Ovary (tissue), 9 donors: ENCODE measurements around the gene ATN1. TPM values are rescaled to one million over a fixed set of nuclear protein-coding genes. Genes with fewer than 3 reads are reported as not detected.

Experiments used
- DNase-seq, 5 donors: peaks; one replicate each; pipeline ENCODE4 v3.0.0-alpha.2; 2019 to 2020
- H3K27ac ChIP-seq, 2 donors: fragments of 200-600 bp; one replicate each; pipeline versions ENCODE4 v1.5.1 to v1.8.0; 2019 to 2022
- H3K27me3 ChIP-seq: fragments of 200-600 bp; one replicate; pipeline ENCODE4 v1.8.0; 2022
- H3K36me3 ChIP-seq: fragments of 200-600 bp; sonication (generic); one replicate; pipeline ENCODE4 v1.5.1; 2019
- H3K4me1 ChIP-seq: one replicate; pipeline ENCODE4 v1.8.1; 2013; ENCODE audit warnings: mild to moderate bottlenecking, moderate library complexity; ENCODE audit not compliant: insufficient read depth
- H3K4me3 ChIP-seq: fragments of 200-600 bp; sonication (generic); one replicate; pipeline ENCODE4 v1.5.1; 2017
- H3K9me3 ChIP-seq, 2 donors: fragments of 200-600 bp in 1 of 2; sonication (generic) in 1 of 2; one replicate each; pipeline versions ENCODE4 v1.5.1 to v1.8.1; 2013 to 2019; ENCODE audit warnings: mild to moderate bottlenecking in 1 of 2, moderate library complexity in 1 of 2
- EP300 ChIP-seq: sonication (generic); formaldehyde crosslinking; IDR thresholded peaks from one replicate; pipeline ENCODE4 v1.6.1; 2017; ENCODE audit warnings: antibody characterized with exemption
- POLR2A ChIP-seq: fragments of 450-650 bp; IDR thresholded peaks from one replicate; pipeline ENCODE4 v1.6.1; 2017; ENCODE audit warnings: antibody characterized with exemption, mild to moderate bottlenecking, moderate library complexity
- WGBS, 3 donors: extraction: QIAGEN DNeasy Blood & Tissue Kit in 1 of 3; methylation state at CpG; one replicate each; pipeline versions ENCODE4 v1.1.5 to v1.1.7; 2013 to 2017; 5-methylcytosine and 5-hydroxymethylcytosine counted together
- intact Hi-C, 4 donors: fragments of 100-400 bp; cut with DNase I; formaldehyde crosslinking; loops; one replicate each; pipeline versions ENCODE4 v1.11.0 to v1.15.1; 2022 to 2023
- polyA plus RNA-seq, 2 donors: library from polyadenylated mRNA; stranded (reverse); fragments of 200-250 nt in 1 of 2; fragments of 350-450 nt in 1 of 2; fragmentation: Illumina TruSeq in 1 of 2; extraction: RNeasy Lipid Tissue Mini Kit (QIAGEN cat#74804) in 1 of 2; gene quantifications; one replicate each; pipeline ENCODE4 v1.2.3, GENCODE V29; 2013 to 2014
- total RNA-seq, 7 donors: library from RNA; depleted of rRNA in 2 of 7; stranded (reverse); fragments of >200 nt in 2 of 7; fragmentation: NEBNext Ultra II Directional in 3 of 7; extraction: Animal tissue kit (Norgen Biotek cat#: 25700) in 3 of 7; gene quantifications; one replicate each; pipeline versions ENCODE4 v1.1.0 to v1.2.4, GENCODE V29; 2016 to 2023
- TF ChIP-seq, protein P1 (sequence below), 3 donors: fragments of 450-650 bp in 2 of 3; fragments of 200-600 bp in 1 of 3; IDR thresholded peaks; one replicate each; pipeline versions ENCODE4 v1.5.1 to v1.8.0; 2016 to 2022; ENCODE audit warnings: antibody characterized with exemption in 3 of 3, mild to moderate bottlenecking in 1 of 3
- donor health status: DM: no; HTN: no; CAD: no; lungs with moderate emphysema.
- donor health status: DM: no; HTN: no; CAD: no.
- donor health status: Bipolar disorder and iron deficiency.
- donor health status: DM: yes; HTN: yes; CAD: no.
- donor health status: DM: no; HTN: no; CAD: no.
- donor health status: DM: yes; HTN: yes; CAD: no.

ATN1 gene
- total and polyA plus RNA-seq, 9 donors = 41.6 to 324 (median 197) TPM

DNA sequence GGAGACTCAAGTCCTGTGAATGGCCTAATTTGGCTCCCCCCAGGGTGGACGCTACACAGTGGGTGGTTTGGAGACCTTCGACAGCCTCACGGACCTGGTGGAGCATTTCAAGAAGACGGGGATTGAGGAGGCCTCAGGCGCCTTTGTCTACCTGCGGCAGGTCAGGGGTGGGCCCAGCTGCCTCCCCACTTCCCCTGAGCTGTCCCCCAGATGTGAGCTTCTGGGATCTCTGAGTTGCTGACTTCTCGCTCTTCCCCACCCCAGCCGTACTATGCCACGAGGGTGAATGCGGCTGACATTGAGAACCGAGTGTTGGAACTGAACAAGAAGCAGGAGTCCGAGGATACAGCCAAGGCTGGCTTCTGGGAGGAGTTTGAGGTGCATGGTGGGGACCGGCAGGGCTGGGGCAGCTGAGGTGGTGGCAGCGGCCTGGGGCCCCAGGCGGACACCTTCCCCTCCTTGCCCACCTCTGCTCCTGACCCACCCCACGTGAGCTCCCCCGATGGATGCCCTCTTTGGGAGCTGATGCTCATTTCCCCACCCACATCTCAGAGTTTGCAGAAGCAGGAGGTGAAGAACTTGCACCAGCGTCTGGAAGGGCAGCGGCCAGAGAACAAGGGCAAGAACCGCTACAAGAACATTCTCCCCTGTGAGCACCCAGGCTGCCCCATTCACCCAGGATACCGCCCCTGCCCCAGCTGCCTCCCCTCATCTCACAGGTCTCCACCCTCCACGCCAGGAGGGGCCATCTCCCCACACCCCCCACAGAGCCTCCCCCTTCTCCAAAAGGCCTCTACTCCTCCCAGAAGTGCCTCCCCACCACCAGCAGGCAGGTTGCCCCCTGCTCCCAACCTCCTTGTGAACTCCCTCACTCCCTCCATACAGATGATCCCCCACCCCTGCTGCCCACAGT, 27.6 kb downstream of the ATN1 start:
- no peaks in the 10 kb centered on the region for H3K4me1 ChIP-seq
- DNase-seq = peak in 1 of 5 donors; percentile 24
- TF ChIP-seq, protein P1, sequence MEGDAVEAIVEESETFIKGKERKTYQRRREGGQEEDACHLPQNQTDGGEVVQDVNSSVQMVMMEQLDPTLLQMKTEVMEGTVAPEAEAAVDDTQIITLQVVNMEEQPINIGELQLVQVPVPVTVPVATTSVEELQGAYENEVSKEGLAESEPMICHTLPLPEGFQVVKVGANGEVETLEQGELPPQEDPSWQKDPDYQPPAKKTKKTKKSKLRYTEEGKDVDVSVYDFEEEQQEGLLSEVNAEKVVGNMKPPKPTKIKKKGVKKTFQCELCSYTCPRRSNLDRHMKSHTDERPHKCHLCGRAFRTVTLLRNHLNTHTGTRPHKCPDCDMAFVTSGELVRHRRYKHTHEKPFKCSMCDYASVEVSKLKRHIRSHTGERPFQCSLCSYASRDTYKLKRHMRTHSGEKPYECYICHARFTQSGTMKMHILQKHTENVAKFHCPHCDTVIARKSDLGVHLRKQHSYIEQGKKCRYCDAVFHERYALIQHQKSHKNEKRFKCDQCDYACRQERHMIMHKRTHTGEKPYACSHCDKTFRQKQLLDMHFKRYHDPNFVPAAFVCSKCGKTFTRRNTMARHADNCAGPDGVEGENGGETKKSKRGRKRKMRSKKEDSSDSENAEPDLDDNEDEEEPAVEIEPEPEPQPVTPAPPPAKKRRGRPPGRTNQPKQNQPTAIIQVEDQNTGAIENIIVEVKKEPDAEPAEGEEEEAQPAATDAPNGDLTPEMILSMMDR (IDR thresholded peaks at IDR 0.05) = no peak
- TF ChIP-seq POLR2A (no peak), EP300 (no peak)
- H3K27ac ChIP-seq = no peak overlapping the region
- H3K27me3 ChIP-seq = no peaks in the 10 kb centered on the region
- H3K4me3 ChIP-seq = no peak overlapping the region
- intact Hi-C loops = no loop called here
- H3K36me3 ChIP-seq = no peaks in the 10 kb centered on the region
- WGBS, 3 donors = 83 to 86% (median 84%) methylated on average over 22 of the region's 22 CpGs
- H3K9me3 ChIP-seq = no peaks in the 10 kb centered on the region

DNA sequence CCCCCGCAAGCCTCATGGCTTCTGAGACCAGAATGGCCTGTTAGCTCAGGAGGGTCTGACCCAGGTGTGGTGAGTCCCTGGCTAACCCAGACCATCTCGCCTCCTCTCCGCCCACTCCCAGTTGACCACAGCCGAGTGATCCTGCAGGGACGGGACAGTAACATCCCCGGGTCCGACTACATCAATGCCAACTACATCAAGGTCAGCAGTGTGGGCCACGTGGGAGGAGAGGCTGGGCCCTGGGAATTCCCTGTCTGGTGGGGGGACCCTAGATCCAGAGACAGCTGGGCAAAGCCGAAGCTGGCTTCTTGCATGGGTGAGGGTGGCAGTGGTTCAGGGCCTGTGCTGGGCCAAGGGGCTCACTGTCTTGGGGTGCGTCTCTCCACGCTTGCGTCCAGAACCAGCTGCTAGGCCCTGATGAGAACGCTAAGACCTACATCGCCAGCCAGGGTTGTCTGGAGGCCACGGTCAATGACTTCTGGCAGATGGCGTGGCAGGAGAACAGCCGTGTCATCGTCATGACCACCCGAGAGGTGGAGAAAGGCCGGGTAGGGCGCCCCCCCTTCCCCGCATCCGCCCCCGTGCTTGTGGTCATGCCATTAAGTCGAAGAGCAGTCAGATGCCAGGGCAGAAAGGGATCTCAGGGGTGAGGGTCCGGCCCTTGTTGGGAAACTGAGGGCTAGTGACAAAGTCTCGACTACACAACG, 28.4 kb downstream of the ATN1 start:
- no peak overlapping the region for H3K4me3 ChIP-seq
- peak in 1 of 5 donors; percentile 33 for DNase-seq
- no peaks in the 10 kb centered on the region for H3K9me3 ChIP-seq
- intact Hi-C loops = no loop called here
- H3K27ac ChIP-seq = no peak overlapping the region
- WGBS, 3 donors = 82% methylated on average over 27 to 28 of the region's 28 CpGs
- no peaks in the 10 kb centered on the region for H3K36me3 ChIP-seq
- no peaks in the 10 kb centered on the region for H3K27me3 ChIP-seq
- H3K4me1 ChIP-seq = peaks cover 3% of the 10 kb centered on the region
- TF ChIP-seq EP300 = no peak
- no peak for TF ChIP-seq POLR2A
- TF ChIP-seq, protein P1 (IDR thresholded peaks at IDR 0.05) = no peak

DNA sequence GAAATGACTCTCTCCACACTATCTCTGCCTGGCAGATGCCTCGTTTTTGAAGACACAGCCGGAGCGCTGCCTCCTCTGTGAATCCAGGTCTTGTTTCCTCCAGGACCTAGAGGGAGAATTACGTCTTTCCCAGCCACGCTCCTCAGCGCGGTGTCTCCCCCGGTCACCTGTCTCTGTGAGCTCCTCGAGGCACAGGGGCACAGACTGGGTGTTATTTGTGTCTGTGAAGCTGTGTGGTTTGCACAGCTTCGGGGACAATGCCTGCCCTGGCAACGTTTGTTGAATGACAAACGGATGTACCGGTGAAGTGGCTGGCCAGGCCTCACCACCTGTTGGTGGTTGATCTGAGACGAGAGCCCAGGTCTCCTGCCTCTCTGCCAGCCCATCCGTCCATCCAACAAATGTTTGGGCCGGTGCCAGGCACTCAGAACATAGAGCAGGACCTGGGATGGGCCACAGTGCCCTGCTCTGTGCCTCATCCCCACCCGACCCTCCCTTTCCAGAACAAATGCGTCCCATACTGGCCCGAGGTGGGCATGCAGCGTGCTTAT, 29.5 kb downstream of the ATN1 start:
- Histone ChIP-seq H3K4me3 (no peak overlapping the region), H3K9me3 (no peaks in the 10 kb centered on the region), H3K27me3 (no peaks in the 10 kb centered on the region), H3K4me1 (peaks cover 8% of the 10 kb centered on the region), H3K27ac (no peak overlapping the region), H3K36me3 (no peaks in the 10 kb centered on the region)
- WGBS, 3 donors = 78 to 84% (median 82%) methylated on average over 20 of the region's 20 CpGs
- intact Hi-C loops = no loop called here
- TF ChIP-seq POLR2A (no peak), EP300 (no peak)
- TF ChIP-seq, protein P1 (IDR thresholded peaks at IDR 0.05) = no peak
- peak in 1 of 5 donors; percentile 28 for DNase-seq

DNA sequence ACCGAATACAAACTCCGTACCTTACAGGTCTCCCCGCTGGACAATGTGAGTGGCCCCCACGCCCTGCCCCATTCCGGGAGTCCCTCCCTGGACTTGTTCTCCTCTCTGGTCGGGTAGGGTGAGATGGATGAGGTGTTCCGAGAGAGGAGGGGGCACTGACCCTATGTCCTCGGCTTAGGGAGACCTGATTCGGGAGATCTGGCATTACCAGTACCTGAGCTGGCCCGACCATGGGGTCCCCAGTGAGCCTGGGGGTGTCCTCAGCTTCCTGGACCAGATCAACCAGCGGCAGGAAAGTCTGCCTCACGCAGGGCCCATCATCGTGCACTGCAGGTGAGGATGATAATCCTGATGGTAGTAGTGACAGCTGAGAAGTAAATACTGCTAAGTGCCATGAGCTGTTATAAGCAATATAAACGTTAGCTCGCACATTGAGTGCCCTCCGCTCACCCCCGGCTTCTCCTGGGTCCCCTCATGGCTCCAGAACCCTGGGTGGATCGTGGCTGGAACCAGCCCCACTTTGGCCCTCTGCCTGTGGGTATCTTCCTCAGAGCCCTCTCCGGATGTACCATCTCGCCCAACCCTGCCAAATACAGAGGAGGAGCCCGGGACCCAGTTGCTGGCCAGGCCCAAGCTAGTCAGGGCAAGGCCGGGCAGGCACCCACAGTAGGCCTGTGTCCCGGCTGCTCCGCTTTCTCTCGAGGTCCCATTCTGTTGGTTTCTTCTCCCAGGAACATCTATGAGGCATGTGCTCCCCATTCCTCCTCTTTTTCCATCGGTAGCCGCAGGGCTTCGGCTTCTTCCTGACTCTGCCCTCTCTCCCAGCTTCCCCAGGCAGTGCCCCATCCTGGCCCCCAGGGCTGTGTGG, 30.2 kb downstream of the ATN1 start:
- TF ChIP-seq POLR2A = no peak
- no peak for TF ChIP-seq EP300
- DNase-seq = no peak
- Histone ChIP-seq H3K27me3 (no peaks in the 10 kb centered on the region), H3K27ac (no peak overlapping the region), H3K36me3 (no peaks in the 10 kb centered on the region), H3K9me3 (no peaks in the 10 kb centered on the region), H3K4me1 (peaks cover 8% of the 10 kb centered on the region), H3K4me3 (no peak overlapping the region)
- intact Hi-C loops = no loop called here
- 86 to 88% (median 87%) methylated on average over 27 to 28 of the region's 28 CpGs for WGBS, 3 donors
